Activated CD8-positive, alpha-beta memory T cell treated with anti-CD3 and anti-CD28 coated beads, Interleukin-2, amount 50 U/mL, for 24 hours (primary cell): ENCODE measurements around the gene RALGAPA1.
"Not testable (repeated sequence)": the region's sequence is repeated elsewhere in the genome, so short reads cannot be mapped to it uniquely, and the experiment has no call there.

ENCODE experiments used
- DNase-seq: peaks from one replicate; pipeline ENCODE4 v3.0.0-alpha.2; 2020; ENCODE audit errors: extremely low read depth

The RALGAPA1 gene

GRCh38 chr14:35761922-35762321 is 47.2 kb downstream of the RALGAPA1 start:
- no peak for DNase-seq

- no peak for DNase-seq
Observed at GRCh38 chr14:35760143-35760542, 49.0 kb downstream of the RALGAPA1 start.

GRCh38 chr14:35758523-35759129 is 50.5 kb downstream of the RALGAPA1 start:
- no peak for DNase-seq

GRCh38 chr14:35754671-35755070 is 54.4 kb downstream of the RALGAPA1 start:
- no peak for DNase-seq

GRCh38 chr14:35752380-35752779 is 56.7 kb downstream of the RALGAPA1 start:
- no peak for DNase-seq

- no peak for DNase-seq
Observed at GRCh38 chr14:35750202-35750904, 58.7 kb downstream of the RALGAPA1 start.

- no peak for DNase-seq
Observed at GRCh38 chr14:35747379-35747778, 61.7 kb downstream of the RALGAPA1 start.

- no peak for DNase-seq
Observed at GRCh38 chr14:35742442-35742841, 66.7 kb downstream of the RALGAPA1 start.

- no peak for DNase-seq
Observed at GRCh38 chr14:35742032-35742371, 67.1 kb downstream of the RALGAPA1 start.

GRCh38 chr14:35741345-35742031 is 67.6 kb downstream of the RALGAPA1 start:
- DNase-seq: no peak

- DNase-seq: no peak
Observed at GRCh38 chr14:35740215-35740614, 68.9 kb downstream of the RALGAPA1 start.

- not testable (repeated sequence) for DNase-seq
Observed at GRCh38 chr14:35735163-35735562, 73.9 kb downstream of the RALGAPA1 start.

GRCh38 chr14:35733510-35733909 is 75.6 kb downstream of the RALGAPA1 start:
- not testable (repeated sequence) for DNase-seq

GRCh38 chr14:35730871-35731270 is 78.2 kb downstream of the RALGAPA1 start:
- DNase-seq: no peak

GRCh38 chr14:35727764-35728163 is 81.3 kb downstream of the RALGAPA1 start:
- no peak for DNase-seq

GRCh38 chr14:35725930-35726329 is 83.2 kb downstream of the RALGAPA1 start:
- DNase-seq: no peak

GRCh38 chr14:35715079-35715478 is 94.0 kb downstream of the RALGAPA1 start:
- no peak for DNase-seq

GRCh38 chr14:35712466-35712865 is 96.6 kb downstream of the RALGAPA1 start:
- no peak for DNase-seq

GRCh38 chr14:35708062-35708461 is 101.0 kb downstream of the RALGAPA1 start:
- DNase-seq: no peak

- no peak for DNase-seq
Observed at GRCh38 chr14:35705636-35706035, 103.5 kb downstream of the RALGAPA1 start.

- no peak for DNase-seq
Observed at GRCh38 chr14:35704793-35705493, 104.2 kb downstream of the RALGAPA1 start.

- no peak for DNase-seq
Observed at GRCh38 chr14:35701531-35701930, 107.6 kb downstream of the RALGAPA1 start.
